GM19468 (cell line): ENCODE data around the gene DRAXIN.

Experiments
- ATAC-seq: cut with Tn5 transposase; IDR thresholded peaks from one replicate; pipeline ENCODE4 v1.9.1; 2021; ENCODE audit warnings: mild to moderate bottlenecking, moderate library complexity, moderate number of reproducible peaks; ENCODE audit not compliant: unreplicated experiment; ENCODE audit errors: extremely low read depth

Gene DRAXIN

GRCh38 chr1:11731691-11732283 is 40.3 kb downstream of the DRAXIN start:
- ATAC-seq: no peak

- no peak for ATAC-seq
These were observed 41.8 kb downstream of the DRAXIN start for GRCh38 chr1:11733306-11733705.

GRCh38 chr1:11735531-11735853 is 44.0 kb downstream of the DRAXIN start:
- ATAC-seq: no peak

GRCh38 chr1:11735854-11736745 is 44.6 kb downstream of the DRAXIN start, which contains the start of gene AGTRAP:
TSS of gene AGTRAP (plus strand) at chr1:11736136. CDS start at chr1:11736209, 73 bp downstream.
- ATAC-seq: no peak

GRCh38 chr1:11736746-11737639 is 45.5 kb downstream of the DRAXIN start:
- no peak for ATAC-seq

GRCh38 chr1:11738096-11738495 is 46.6 kb downstream of the DRAXIN start:
- no peak for ATAC-seq

- no peak for ATAC-seq
These were observed 47.3 kb downstream of the DRAXIN start for GRCh38 chr1:11738783-11739182.

- no peak for ATAC-seq
These were observed 49.0 kb downstream of the DRAXIN start for GRCh38 chr1:11740258-11741192.

- no peak for ATAC-seq
These were observed 50.0 kb downstream of the DRAXIN start for GRCh38 chr1:11741482-11741881.

GRCh38 chr1:11741919-11742558 is 50.5 kb downstream of the DRAXIN start:
- no peak for ATAC-seq

GRCh38 chr1:11744287-11744686 is 52.8 kb downstream of the DRAXIN start:
- no peak for ATAC-seq

GRCh38 chr1:11746092-11746491 is 54.6 kb downstream of the DRAXIN start:
- no peak for ATAC-seq

- ATAC-seq: no peak
These were observed 55.4 kb downstream of the DRAXIN start for GRCh38 chr1:11746795-11747487.

- no peak for ATAC-seq
These were observed 57.0 kb downstream of the DRAXIN start for GRCh38 chr1:11748294-11749202.

GRCh38 chr1:11749203-11749689 is 57.7 kb downstream of the DRAXIN start:
- peak; percentile 68 for ATAC-seq

GRCh38 chr1:11749996-11750395 is 58.5 kb downstream of the DRAXIN start:
- no peak for ATAC-seq

GRCh38 chr1:11751087-11751486 is 59.6 kb downstream of the DRAXIN start:
- ATAC-seq: no peak
